ENCODE data around the gene PLEKHA5.

Gene PLEKHA5

GRCh38 chr12:19142499-19142898 lies 13.0 kb downstream of the PLEKHA5 start:
- DNase-seq (no peak), ATAC-seq (replicated peaks) (no peak)
- no peaks in the 10 kb centered on the region for H3K36me3 Mint-ChIP-seq
- no peaks in the 10 kb centered on the region for H3K9me3 Mint-ChIP-seq
- H3K4me3 Mint-ChIP-seq: no peak overlapping the region
- no peaks in the 10 kb centered on the region for H3K4me1 Mint-ChIP-seq
- H3K27ac Mint-ChIP-seq: no peak overlapping the region
- H3K27me3 Mint-ChIP-seq: no peaks in the 10 kb centered on the region

- H3K27me3 Mint-ChIP-seq: no peaks in the 10 kb centered on the region
- no peak for ATAC-seq (replicated peaks)
- no peak overlapping the region for H3K27ac Mint-ChIP-seq
- no peaks in the 10 kb centered on the region for H3K9me3 Mint-ChIP-seq
- DNase-seq: no peak
- H3K4me1 Mint-ChIP-seq: no peaks in the 10 kb centered on the region
- H3K4me3 Mint-ChIP-seq: no peak overlapping the region
- H3K36me3 Mint-ChIP-seq: no peaks in the 10 kb centered on the region
These were observed 14.8 kb downstream of the PLEKHA5 start for GRCh38 chr12:19144287-19144686.

- no peaks in the 10 kb centered on the region for H3K36me3 Mint-ChIP-seq
- ATAC-seq (replicated peaks) (no peak), DNase-seq (no peak)
- no peaks in the 10 kb centered on the region for H3K4me1 Mint-ChIP-seq
- no peaks in the 10 kb centered on the region for H3K27me3 Mint-ChIP-seq
- no peaks in the 10 kb centered on the region for H3K9me3 Mint-ChIP-seq
- H3K27ac Mint-ChIP-seq: no peak overlapping the region
- H3K4me3 Mint-ChIP-seq: no peak overlapping the region
These were observed 15.5 kb downstream of the PLEKHA5 start for GRCh38 chr12:19144985-19145384.

- DNase-seq (no peak), ATAC-seq (replicated peaks) (no peak)
- Mint-ChIP-seq H3K9me3 (no peaks in the 10 kb centered on the region), H3K4me3 (no peak overlapping the region), H3K4me1 (no peaks in the 10 kb centered on the region), H3K27ac (no peak overlapping the region), H3K27me3 (no peaks in the 10 kb centered on the region), H3K36me3 (no peaks in the 10 kb centered on the region)
These were observed 19.3 kb downstream of the PLEKHA5 start for GRCh38 chr12:19148860-19149259.

GRCh38 chr12:19150273-19150900 lies 20.9 kb downstream of the PLEKHA5 start:
- no peaks in the 10 kb centered on the region for H3K27me3 Mint-ChIP-seq
- DNase-seq (no peak), ATAC-seq (replicated peaks) (no peak)
- H3K9me3 Mint-ChIP-seq: no peaks in the 10 kb centered on the region
- no peak overlapping the region for H3K27ac Mint-ChIP-seq
- H3K4me3 Mint-ChIP-seq: no peak overlapping the region
- no peaks in the 10 kb centered on the region for H3K36me3 Mint-ChIP-seq
- H3K4me1 Mint-ChIP-seq: no peaks in the 10 kb centered on the region

GRCh38 chr12:19151298-19151697 lies 21.8 kb downstream of the PLEKHA5 start:
- DNase-seq (no peak), ATAC-seq (replicated peaks) (no peak)
- Mint-ChIP-seq H3K9me3 (no peaks in the 10 kb centered on the region), H3K27ac (no peak overlapping the region), H3K36me3 (no peaks in the 10 kb centered on the region), H3K4me3 (no peak overlapping the region), H3K4me1 (no peaks in the 10 kb centered on the region), H3K27me3 (no peaks in the 10 kb centered on the region)

GRCh38 chr12:19153396-19153795 lies 23.9 kb downstream of the PLEKHA5 start:
- no peaks in the 10 kb centered on the region for H3K27me3 Mint-ChIP-seq
- H3K4me3 Mint-ChIP-seq: no peak overlapping the region
- ATAC-seq (replicated peaks) (no peak), DNase-seq (no peak)
- H3K9me3 Mint-ChIP-seq: no peaks in the 10 kb centered on the region
- H3K27ac Mint-ChIP-seq: no peak overlapping the region
- no peaks in the 10 kb centered on the region for H3K4me1 Mint-ChIP-seq
- H3K36me3 Mint-ChIP-seq: no peaks in the 10 kb centered on the region

GRCh38 chr12:19154686-19155085 lies 25.2 kb downstream of the PLEKHA5 start:
- Mint-ChIP-seq H3K4me1 (no peaks in the 10 kb centered on the region), H3K36me3 (no peaks in the 10 kb centered on the region), H3K27ac (no peak overlapping the region), H3K27me3 (no peaks in the 10 kb centered on the region), H3K9me3 (no peaks in the 10 kb centered on the region), H3K4me3 (no peak overlapping the region)
- ATAC-seq (replicated peaks): no peak
- DNase-seq: no peak

GRCh38 chr12:19155981-19156734 lies 26.6 kb downstream of the PLEKHA5 start:
- DNase-seq (no peak), ATAC-seq (replicated peaks) (no peak)
- Mint-ChIP-seq H3K27me3 (no peaks in the 10 kb centered on the region), H3K36me3 (no peaks in the 10 kb centered on the region), H3K27ac (no peak overlapping the region), H3K4me1 (no peaks in the 10 kb centered on the region), H3K9me3 (no peaks in the 10 kb centered on the region), H3K4me3 (no peak overlapping the region)

GRCh38 chr12:19158923-19159322 lies 29.4 kb downstream of the PLEKHA5 start:
- H3K36me3 Mint-ChIP-seq: no peaks in the 10 kb centered on the region
- no peak for ATAC-seq (replicated peaks)

GRCh38 chr12:19161216-19161615 lies 31.7 kb downstream of the PLEKHA5 start:
- Mint-ChIP-seq H3K36me3 (no peaks in the 10 kb centered on the region), H3K27me3 (no peaks in the 10 kb centered on the region), H3K9me3 (peaks cover 0 to 1% of the 10 kb centered on the region in 2 donors), H3K27ac (no peak overlapping the region), H3K4me3 (no peak overlapping the region), H3K4me1 (no peaks in the 10 kb centered on the region)
- no peak for ATAC-seq (replicated peaks)
- DNase-seq: no peak

More at GRCh38 chr12:19158923-19159322, 29.4 kb downstream of the PLEKHA5 start:
- Mint-ChIP-seq H3K4me3 (no peak overlapping the region), H3K27me3 (no peaks in the 10 kb centered on the region), H3K9me3 (peaks cover 0 to 1% of the 10 kb centered on the region in 2 donors), H3K4me1 (no peaks in the 10 kb centered on the region), H3K27ac (no peak overlapping the region)
- no peak for DNase-seq

- no peak for ATAC-seq (replicated peaks)
- H3K4me1 Mint-ChIP-seq: no peaks in the 10 kb centered on the region
- no peak overlapping the region for H3K27ac Mint-ChIP-seq
- H3K36me3 Mint-ChIP-seq: no peaks in the 10 kb centered on the region
- no peak overlapping the region for H3K4me3 Mint-ChIP-seq
- no peaks in the 10 kb centered on the region for H3K27me3 Mint-ChIP-seq
- DNase-seq: no peak
- H3K9me3 Mint-ChIP-seq: peaks cover 0 to 1% of the 10 kb centered on the region in 2 donors
These were observed 35.9 kb downstream of the PLEKHA5 start for GRCh38 chr12:19165451-19165850.

- H3K9me3 Mint-ChIP-seq: peaks cover 0 to 1% of the 10 kb centered on the region in 2 donors
- DNase-seq (no peak), ATAC-seq (replicated peaks) (no peak)
- no peak overlapping the region for H3K4me3 Mint-ChIP-seq
- H3K4me1 Mint-ChIP-seq: no peaks in the 10 kb centered on the region
- no peaks in the 10 kb centered on the region for H3K36me3 Mint-ChIP-seq
- H3K27ac Mint-ChIP-seq: no peak overlapping the region
- no peaks in the 10 kb centered on the region for H3K27me3 Mint-ChIP-seq
These were observed 36.9 kb downstream of the PLEKHA5 start for GRCh38 chr12:19166387-19166786.

GRCh38 chr12:19166956-19167355 lies 37.4 kb downstream of the PLEKHA5 start:
- Mint-ChIP-seq H3K27ac (no peak overlapping the region), H3K4me1 (no peaks in the 10 kb centered on the region), H3K9me3 (peaks cover 0 to 1% of the 10 kb centered on the region in 2 donors), H3K4me3 (no peak overlapping the region), H3K36me3 (no peaks in the 10 kb centered on the region), H3K27me3 (no peaks in the 10 kb centered on the region)
- no peak for ATAC-seq (replicated peaks)
- DNase-seq: no peak

- Mint-ChIP-seq H3K27ac (no peak overlapping the region), H3K4me1 (no peaks in the 10 kb centered on the region), H3K4me3 (no peak overlapping the region), H3K27me3 (no peaks in the 10 kb centered on the region), H3K9me3 (peaks cover 0 to 1% of the 10 kb centered on the region in 2 donors), H3K36me3 (no peaks in the 10 kb centered on the region)
- ATAC-seq (replicated peaks) (no peak), DNase-seq (no peak)
These were observed 38.2 kb downstream of the PLEKHA5 start for GRCh38 chr12:19167708-19168107.
